HG03442 (cell line): ENCODE measurements around the gene INTS11.
"Not testable (repeated sequence)": the region's sequence is repeated elsewhere in the genome, so short reads cannot be mapped to it uniquely, and the experiment has no call there.

Experiments used
- ATAC-seq: cut with Tn5 transposase; IDR thresholded peaks from one replicate; pipeline ENCODE4 v1.9.1; 2021; ENCODE audit warnings: mild to moderate bottlenecking, moderate library complexity; ENCODE audit not compliant: unreplicated experiment

Gene INTS11

GRCh38 chr1:1331068-1331965 lies 6.9 kb upstream of the INTS11 start, which contains the start of gene TAS1R3:
Gene TAS1R3, plus strand, starts transcription at chr1:1331280. Its CDS starts 66 bp downstream, at chr1:1331346.
- no peak for ATAC-seq

DNA sequence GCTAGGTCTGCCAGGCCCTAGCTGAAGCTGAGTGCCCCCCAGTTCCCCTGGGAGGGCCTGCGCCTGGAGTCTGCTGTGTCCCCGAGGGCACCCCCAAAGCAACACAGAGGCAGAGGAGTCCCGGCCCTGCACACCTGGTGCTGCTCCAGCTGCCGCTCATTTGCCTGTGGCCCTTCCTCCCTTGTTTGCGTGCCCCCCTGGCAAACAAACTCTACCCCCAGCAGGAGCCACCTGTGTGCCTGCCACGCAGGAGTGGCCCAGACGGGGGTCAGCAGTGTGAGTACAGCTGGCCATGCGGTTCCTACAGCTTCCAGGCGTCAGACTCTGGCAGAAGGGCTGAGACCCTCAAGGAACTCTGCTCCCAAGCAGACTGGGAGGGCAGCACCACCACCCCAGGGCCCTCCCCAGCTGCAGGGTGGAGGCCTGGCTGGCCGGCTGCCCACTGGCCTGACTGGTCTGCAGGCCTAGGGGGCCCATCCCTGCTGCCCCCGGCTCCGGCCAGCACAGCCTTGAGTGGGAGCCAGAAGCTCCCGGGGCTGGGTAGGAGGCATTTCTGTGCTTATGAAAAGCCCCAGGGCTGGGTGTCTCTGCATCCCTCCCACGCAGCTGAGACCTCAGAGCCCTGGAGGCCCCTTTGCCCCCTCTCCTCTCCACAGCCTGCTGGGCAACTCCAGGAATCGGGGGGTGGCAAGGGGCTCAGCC lies 6.1 kb upstream of the INTS11 start:
- ATAC-seq = no peak

- no peak for ATAC-seq
Observed at GRCh38 chr1:1329304-1330210, 5.1 kb upstream of the INTS11 start.

GRCh38 chr1:1328254-1328653 lies 3.8 kb upstream of the INTS11 start:
- ATAC-seq = no peak

DNA sequence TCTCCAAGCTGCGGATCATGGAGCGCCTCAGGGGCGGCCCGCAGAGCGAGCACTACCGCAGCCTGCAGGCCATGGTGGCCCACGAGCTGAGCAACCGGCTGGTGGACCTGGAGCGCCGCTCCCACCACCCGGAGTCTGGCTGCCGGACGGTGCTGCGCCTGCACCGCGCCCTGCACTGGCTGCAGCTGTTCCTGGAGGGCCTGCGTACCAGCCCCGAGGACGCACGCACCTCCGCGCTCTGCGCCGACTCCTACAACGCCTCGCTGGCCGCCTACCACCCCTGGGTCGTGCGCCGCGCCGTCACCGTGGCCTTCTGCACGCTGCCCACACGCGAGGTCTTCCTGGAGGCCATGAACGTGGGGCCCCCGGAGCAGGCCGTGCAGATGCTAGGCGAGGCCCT lies 2.8 kb upstream of the INTS11 start:
- no peak for ATAC-seq

DNA sequence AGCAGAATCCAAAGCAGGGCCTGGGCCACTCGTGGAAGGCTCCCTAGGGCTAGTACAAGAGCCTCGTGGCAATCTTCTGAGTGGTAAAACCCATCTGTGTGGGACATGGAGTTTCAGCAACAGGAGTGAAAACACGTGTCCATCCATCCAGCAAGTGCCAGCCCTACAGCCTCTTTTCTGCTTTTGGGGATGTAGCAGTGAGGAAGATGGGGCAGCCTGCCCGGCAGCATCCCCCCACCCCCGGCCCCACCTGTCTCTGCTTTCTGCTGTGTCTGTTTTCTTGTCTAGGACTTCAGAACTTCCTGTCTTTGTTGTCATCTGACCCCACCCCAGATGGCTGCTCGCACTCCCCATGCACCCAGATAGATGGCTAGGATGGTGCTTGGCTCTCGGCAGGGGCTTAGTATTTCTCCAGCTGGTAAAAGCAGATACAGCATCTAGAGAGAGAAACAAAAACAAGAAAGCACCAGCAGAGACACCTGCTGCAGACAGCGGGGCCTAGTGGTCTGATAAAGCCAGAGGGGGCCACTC lies 1.7 kb upstream of the INTS11 start:
- ATAC-seq = no peak

GRCh38 chr1:1325288-1326074 lies 1.0 kb upstream of the INTS11 start:
- no peak for ATAC-seq

GRCh38 chr1:1324084-1324523 lies 356 bp downstream of the INTS11 start:
- ATAC-seq = no peak

DNA sequence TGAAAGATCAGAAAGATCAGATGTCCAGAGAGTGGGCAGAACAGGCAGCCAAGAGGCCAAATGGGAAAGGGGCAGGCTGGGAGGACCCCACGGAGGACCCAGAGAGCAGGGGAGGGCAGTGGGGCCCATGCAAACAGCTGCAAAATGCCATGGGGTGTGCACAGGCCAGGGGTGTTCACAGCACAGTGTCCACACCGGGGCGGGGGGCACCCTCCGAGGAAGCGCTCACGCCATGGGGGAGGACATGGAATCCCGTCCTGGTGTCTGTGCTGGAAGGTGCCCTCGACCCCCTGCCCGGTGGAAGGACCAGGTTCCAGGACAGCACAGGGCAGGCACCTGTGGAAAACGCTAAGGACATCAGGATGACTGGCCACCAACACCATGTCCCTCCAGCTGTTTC lies 1.5 kb downstream of the INTS11 start:
- ATAC-seq = no peak

DNA sequence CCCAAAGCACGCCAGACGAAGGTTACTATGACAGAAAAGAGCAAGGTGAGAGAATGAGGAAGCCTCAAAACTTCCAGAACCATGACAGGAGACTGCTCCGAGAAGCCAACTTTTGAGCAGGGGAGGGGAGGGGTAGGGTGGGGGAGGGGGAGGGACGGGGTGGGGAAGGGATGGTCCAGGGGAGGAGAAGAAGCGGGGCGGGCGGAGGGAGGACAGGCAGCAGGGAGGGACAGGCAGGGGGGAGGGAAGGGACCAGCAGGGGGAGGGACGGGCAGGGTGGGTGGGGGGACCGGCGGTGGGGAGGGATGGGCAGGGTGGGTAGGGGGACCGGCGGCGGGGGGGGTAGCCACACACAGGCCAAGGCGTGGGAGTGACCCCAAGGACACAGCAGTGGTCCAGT lies 2.0 kb downstream of the INTS11 start:
- no peak for ATAC-seq

- no peak for ATAC-seq
Observed at GRCh38 chr1:1321477-1321876, 3.0 kb downstream of the INTS11 start.

- no peak for ATAC-seq
Observed at GRCh38 chr1:1320666-1321448, 3.6 kb downstream of the INTS11 start.

GRCh38 chr1:1319646-1319941 lies 4.9 kb downstream of the INTS11 start:
- ATAC-seq = no peak

DNA sequence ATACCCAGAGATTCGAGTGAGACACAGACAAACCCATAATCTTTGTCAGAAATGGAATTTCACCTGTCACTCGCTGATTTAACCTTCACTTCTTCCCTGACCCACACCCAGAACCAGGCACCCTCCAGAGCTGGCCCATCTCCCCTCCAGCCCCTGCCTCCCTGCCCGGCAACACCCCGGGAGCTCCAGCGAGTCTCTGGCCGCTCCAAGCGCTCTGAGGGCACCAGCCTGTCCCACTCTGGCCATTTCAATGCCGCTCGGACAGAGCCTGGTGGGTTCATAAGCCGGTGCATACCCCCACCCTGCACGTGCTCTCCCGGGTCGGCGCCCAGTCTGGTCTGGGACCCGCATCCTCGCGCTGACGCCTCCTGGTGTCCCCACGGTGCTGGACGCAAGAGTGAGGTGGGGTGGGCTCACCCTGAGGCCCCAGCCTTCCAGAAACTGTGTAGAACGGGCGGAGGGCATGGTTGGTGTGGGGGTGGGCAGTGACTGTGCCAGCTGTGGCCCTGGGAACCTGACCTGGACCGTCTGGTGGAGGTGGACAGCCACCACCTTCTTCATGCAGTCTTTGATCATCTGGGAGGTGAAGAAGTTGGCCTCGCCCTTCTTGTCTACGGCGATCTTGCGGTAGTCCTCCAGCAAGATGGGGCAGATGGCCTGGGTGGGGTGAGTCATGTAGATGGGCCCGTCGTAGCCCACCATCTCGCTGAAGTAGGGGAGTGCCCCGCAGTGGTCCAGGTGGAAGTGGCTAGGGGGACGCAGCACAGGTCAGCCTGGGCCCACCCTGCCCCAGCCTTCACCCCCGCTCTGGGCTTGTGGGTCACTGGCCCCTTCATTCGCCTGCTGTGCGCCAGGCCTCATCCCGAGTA lies 5.4 kb downstream of the INTS11 start:
- no peak for ATAC-seq

- no peak for ATAC-seq
Observed at GRCh38 chr1:1318131-1318652, 6.3 kb downstream of the INTS11 start.

DNA sequence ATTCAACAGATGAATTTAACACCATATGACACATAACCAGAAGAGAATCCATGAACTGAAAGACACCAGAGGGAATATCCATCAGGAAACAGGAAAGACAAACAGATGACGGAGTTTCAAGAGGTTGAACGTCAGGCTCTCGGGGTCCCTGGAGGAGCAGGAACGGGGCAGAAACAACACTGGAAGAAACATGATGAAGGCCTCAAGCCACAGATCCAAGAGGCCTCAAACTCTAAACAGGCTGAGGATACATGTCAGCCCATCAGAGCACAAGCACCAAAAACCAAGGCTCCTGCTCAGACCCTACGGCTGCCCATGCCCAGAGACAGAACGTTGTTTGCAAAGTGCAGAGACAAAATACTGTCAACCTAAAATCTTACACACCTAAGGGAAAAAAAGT lies 7.0 kb downstream of the INTS11 start:
- ATAC-seq = no peak

- not testable (repeated sequence) for ATAC-seq
Observed at GRCh38 chr1:1316199-1316598, 8.3 kb downstream of the INTS11 start.

DNA sequence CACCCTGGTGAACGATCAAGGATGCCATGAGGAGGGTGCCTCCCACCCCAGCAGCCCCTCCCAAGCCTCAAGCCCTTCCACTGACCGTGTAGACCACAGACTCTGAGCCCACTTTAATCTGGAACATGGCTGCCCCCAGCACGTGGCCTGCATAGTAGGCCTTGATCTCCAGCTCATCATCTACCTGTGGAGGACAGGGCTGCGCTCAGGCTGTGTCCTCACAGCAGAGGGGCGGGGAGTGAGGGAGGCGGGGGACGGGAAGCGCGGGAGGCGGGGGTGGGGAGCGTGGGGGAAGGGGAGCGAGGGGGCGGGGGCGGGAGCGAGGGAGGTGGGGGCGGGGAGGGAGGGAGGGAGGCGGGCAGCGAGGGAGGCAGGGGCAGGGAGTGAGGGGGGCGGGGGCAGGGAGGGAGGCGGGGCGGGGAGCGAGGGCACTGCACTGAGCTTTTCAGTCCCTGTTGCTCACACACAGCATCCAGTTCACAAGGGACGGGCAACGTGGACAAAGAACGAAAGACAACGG lies 9.0 kb downstream of the INTS11 start:
- no peak for ATAC-seq
